Right forelimb (tissue), 1 donor: Measurements from ENCODE around the gene SHTN1.

ENCODE experiments used
- DNase-seq: peaks from one replicate; pipeline ENCODE4 v3.0.0-alpha.2; 2018

Gene SHTN1

GRCh38 chr10:116866987-116867595 lies 137.9 kb downstream of the SHTN1 start:
- DNase-seq: no peak

GRCh38 chr10:116866066-116866465 lies 138.9 kb downstream of the SHTN1 start:
- no peak for DNase-seq

- DNase-seq: no peak
These were observed 140.6 kb downstream of the SHTN1 start for GRCh38 chr10:116864436-116864835.

- no peak for DNase-seq
These were observed 143.2 kb downstream of the SHTN1 start for GRCh38 chr10:116861796-116862195.

- DNase-seq: no peak
These were observed 147.8 kb downstream of the SHTN1 start for GRCh38 chr10:116857156-116857555.

- DNase-seq: no peak
These were observed 151.3 kb downstream of the SHTN1 start for GRCh38 chr10:116853701-116854100.

- DNase-seq: no peak
These were observed 151.7 kb downstream of the SHTN1 start for GRCh38 chr10:116853287-116853686.

- no peak for DNase-seq
These were observed 152.7 kb downstream of the SHTN1 start for GRCh38 chr10:116852246-116852645.

GRCh38 chr10:116850058-116850611 lies 154.9 kb downstream of the SHTN1 start:
- DNase-seq: no peak

GRCh38 chr10:116849248-116850057 lies 155.5 kb downstream of the SHTN1 start, which contains the start of gene ENO4:
TSS of gene ENO4 (plus strand) at chr10:116849499. CDS start at chr10:116849567, 68 bp downstream.
- peak; percentile 93 for DNase-seq

GRCh38 chr10:116848944-116849247 lies 156.1 kb downstream of the SHTN1 start:
- no peak for DNase-seq

- no peak for DNase-seq
These were observed 156.7 kb downstream of the SHTN1 start for GRCh38 chr10:116848032-116848943.

- no peak for DNase-seq
These were observed 159.2 kb downstream of the SHTN1 start for GRCh38 chr10:116845823-116846222.

GRCh38 chr10:116840389-116841075 lies 164.5 kb downstream of the SHTN1 start:
- no peak for DNase-seq

- DNase-seq: no peak
These were observed 166.8 kb downstream of the SHTN1 start for GRCh38 chr10:116838143-116838725.

- DNase-seq: no peak
These were observed 168.0 kb downstream of the SHTN1 start for GRCh38 chr10:116836902-116837523.

GRCh38 chr10:116836083-116836482 lies 168.9 kb downstream of the SHTN1 start:
- no peak for DNase-seq

- no peak for DNase-seq
These were observed 169.3 kb downstream of the SHTN1 start for GRCh38 chr10:116835658-116836057.

- no peak for DNase-seq
These were observed 170.7 kb downstream of the SHTN1 start for GRCh38 chr10:116833986-116834985.

- DNase-seq: no peak
These were observed 173.2 kb downstream of the SHTN1 start for GRCh38 chr10:116831790-116832189.
